HEK293 (cell line): Measurements from ENCODE around the gene MBNL2.

Experiments used
- SP2 ChIP-seq: fragments of 450-650 bp; formaldehyde crosslinking; IDR thresholded peaks from 2 replicates; pipeline ENCODE4 v1.5.1; 2016; ENCODE audit warnings: missing biosample characterization, missing genetic modification characterization
- ZFHX2 ChIP-seq: fragments of 450-650 bp; formaldehyde crosslinking; conservative IDR thresholded peaks from 2 replicates; pipeline ENCODE4 v1.5.1; 2016; ENCODE audit warnings: missing biosample characterization, missing genetic modification characterization
- ZFP3 ChIP-seq: fragments of 450-650 bp; formaldehyde crosslinking; IDR thresholded peaks from 2 replicates; pipeline ENCODE4 v1.5.1; 2016; ENCODE audit warnings: low read depth, missing biosample characterization, missing genetic modification characterization
- ZNF138 ChIP-seq: fragments of 450-650 bp; formaldehyde crosslinking; IDR thresholded peaks from 2 replicates; pipeline ENCODE4 v1.5.1; 2016; ENCODE audit warnings: missing biosample characterization, missing genetic modification characterization, borderline replicate concordance
- ZNF311 ChIP-seq: fragments of 450-650 bp; formaldehyde crosslinking; IDR thresholded peaks from 2 replicates; pipeline ENCODE4 v1.5.1; 2017; ENCODE audit warnings: missing biosample characterization, missing genetic modification characterization, borderline replicate concordance
- ZNF510 ChIP-seq: fragments of 450-650 bp; formaldehyde crosslinking; IDR thresholded peaks from 2 replicates; pipeline ENCODE4 v1.5.1; 2018; ENCODE audit warnings: mild to moderate bottlenecking, missing genetic modification characterization, missing biosample characterization; ENCODE audit not compliant: insufficient replicate concordance
- ZNF585B ChIP-seq: fragments of 450-650 bp; formaldehyde crosslinking; IDR thresholded peaks from 2 replicates; pipeline ENCODE4 v1.5.1; 2016; ENCODE audit warnings: missing biosample characterization, missing genetic modification characterization
- TF ChIP-seq, protein P1 (sequence below): fragments of 450-650 bp; formaldehyde crosslinking; IDR thresholded peaks from 2 replicates; pipeline ENCODE4 v1.5.1; 2016; ENCODE audit warnings: missing biosample characterization, missing genetic modification characterization
- TF ChIP-seq, protein P2 (sequence below): fragments of 450-650 bp; formaldehyde crosslinking; IDR thresholded peaks from 2 replicates; pipeline ENCODE4 v1.5.1; 2016; ENCODE audit warnings: missing biosample characterization, missing genetic modification characterization, low read depth
- TF ChIP-seq, protein P3 (sequence below): fragments of 450-650 bp; formaldehyde crosslinking; IDR thresholded peaks from 2 replicates; pipeline ENCODE4 v1.5.1; 2017; ENCODE audit warnings: missing biosample characterization, missing genetic modification characterization

DNA sequence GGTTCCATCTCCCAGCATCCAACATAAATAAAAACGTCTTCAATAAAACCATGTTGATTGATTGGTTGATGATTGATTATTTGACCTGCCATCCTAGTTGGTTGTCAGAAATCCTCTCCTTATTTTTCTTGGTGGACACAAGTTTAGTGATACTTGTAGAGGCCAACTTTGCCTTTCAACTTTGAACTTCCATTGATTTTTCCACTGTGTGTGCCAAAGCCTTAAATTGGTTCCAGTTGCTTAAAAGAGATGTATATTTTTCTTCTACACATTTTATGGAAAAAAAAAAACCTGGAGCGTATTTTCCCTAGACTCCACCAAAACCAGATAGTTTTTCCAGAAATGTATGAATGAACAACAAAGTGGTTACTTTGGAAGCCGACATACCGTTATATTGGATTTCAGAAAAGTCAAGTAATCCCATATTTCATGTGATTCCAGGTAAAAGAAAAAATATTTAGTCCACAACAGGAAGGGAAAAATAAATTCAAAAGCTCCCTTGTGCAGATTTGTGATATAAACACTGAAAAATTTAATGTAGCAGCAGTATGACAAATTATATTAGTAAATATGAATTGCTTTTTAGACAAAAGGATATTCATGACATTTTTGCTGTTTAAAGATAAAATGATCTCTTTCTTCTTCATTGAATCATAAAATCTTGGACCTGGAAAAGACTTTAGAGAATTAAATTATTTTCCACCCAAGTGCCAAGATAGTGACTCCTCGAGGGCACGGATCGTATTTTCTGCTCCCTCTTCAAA lies 85.2 kb downstream of the MBNL2 start:
- TF ChIP-seq ZNF510 (tag by site-specific recombination) = no peak
- no peak for TF ChIP-seq ZNF138 (tag by site-specific recombination)
- TF ChIP-seq, protein P1, sequence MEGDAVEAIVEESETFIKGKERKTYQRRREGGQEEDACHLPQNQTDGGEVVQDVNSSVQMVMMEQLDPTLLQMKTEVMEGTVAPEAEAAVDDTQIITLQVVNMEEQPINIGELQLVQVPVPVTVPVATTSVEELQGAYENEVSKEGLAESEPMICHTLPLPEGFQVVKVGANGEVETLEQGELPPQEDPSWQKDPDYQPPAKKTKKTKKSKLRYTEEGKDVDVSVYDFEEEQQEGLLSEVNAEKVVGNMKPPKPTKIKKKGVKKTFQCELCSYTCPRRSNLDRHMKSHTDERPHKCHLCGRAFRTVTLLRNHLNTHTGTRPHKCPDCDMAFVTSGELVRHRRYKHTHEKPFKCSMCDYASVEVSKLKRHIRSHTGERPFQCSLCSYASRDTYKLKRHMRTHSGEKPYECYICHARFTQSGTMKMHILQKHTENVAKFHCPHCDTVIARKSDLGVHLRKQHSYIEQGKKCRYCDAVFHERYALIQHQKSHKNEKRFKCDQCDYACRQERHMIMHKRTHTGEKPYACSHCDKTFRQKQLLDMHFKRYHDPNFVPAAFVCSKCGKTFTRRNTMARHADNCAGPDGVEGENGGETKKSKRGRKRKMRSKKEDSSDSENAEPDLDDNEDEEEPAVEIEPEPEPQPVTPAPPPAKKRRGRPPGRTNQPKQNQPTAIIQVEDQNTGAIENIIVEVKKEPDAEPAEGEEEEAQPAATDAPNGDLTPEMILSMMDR (tag by site-specific recombination) = no peak
- TF ChIP-seq ZFP3 (tag by site-specific recombination) = no peak
- TF ChIP-seq, protein P2, sequence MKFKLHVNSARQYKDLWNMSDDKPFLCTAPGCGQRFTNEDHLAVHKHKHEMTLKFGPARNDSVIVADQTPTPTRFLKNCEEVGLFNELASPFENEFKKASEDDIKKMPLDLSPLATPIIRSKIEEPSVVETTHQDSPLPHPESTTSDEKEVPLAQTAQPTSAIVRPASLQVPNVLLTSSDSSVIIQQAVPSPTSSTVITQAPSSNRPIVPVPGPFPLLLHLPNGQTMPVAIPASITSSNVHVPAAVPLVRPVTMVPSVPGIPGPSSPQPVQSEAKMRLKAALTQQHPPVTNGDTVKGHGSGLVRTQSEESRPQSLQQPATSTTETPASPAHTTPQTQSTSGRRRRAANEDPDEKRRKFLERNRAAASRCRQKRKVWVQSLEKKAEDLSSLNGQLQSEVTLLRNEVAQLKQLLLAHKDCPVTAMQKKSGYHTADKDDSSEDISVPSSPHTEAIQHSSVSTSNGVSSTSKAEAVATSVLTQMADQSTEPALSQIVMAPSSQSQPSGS (tag by site-specific recombination) = no peak
- TF ChIP-seq ZFHX2 (tag by site-specific recombination) = no peak
- TF ChIP-seq ZNF311 = no peak
- TF ChIP-seq, protein P3, sequence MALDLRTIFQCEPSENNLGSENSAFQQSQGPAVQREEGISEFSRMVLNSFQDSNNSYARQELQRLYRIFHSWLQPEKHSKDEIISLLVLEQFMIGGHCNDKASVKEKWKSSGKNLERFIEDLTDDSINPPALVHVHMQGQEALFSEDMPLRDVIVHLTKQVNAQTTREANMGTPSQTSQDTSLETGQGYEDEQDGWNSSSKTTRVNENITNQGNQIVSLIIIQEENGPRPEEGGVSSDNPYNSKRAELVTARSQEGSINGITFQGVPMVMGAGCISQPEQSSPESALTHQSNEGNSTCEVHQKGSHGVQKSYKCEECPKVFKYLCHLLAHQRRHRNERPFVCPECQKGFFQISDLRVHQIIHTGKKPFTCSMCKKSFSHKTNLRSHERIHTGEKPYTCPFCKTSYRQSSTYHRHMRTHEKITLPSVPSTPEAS (tag by site-specific recombination) = no peak
- no peak for TF ChIP-seq SP2
- TF ChIP-seq ZNF585B (tag by site-specific recombination) = no peak
